Mammary epithelial cell (primary cell): Measurements from ENCODE around the gene SMIM28.
"Not testable (repeated sequence)": the region's sequence is repeated elsewhere in the genome, so short reads cannot be mapped to it uniquely, and the experiment has no call there.

ENCODE experiments used
- CTCF ChIP-seq, 2 donors: IDR thresholded peaks in 1 of 2; conservative IDR thresholded peaks in 1 of 2; 2 replicates each; pipeline ENCODE4 v1.5.1; 2011 to 2012; ENCODE audit warnings: inconsistent platforms in 2 of 2, low read length in 2 of 2, mild to moderate bottlenecking in 2 of 2, control low read depth in 1 of 2, low read depth in 1 of 2; ENCODE audit not compliant: insufficient read depth in 1 of 2; ENCODE audit errors: extremely low read depth in 1 of 2
- EZH2 ChIP-seq: IDR thresholded peaks from 2 replicates; pipeline ENCODE4 v1.6.1; 2012; ENCODE audit warnings: low read length, inconsistent platforms, borderline replicate concordance

GRCh38 chr6:138368684-138369083 lies 9.0 kb upstream of the SMIM28 start:
- not testable (repeated sequence) for TF ChIP-seq CTCF (conservative IDR thresholded peaks at IDR 0.05 in 1 of 2, IDR thresholded peaks at IDR 0.05 in 1 of 2; ENCODE audit: extremely low read depth in 1 of 2, insufficient read depth in 1 of 2, low read depth in 1 of 2, low read length in 2 of 2); EZH2
